Measurements from ENCODE around the gene SCYL1.

GRCh38 chr11:65573391-65574079, 48.7 kb downstream of the SCYL1 start:
- TF ChIP-seq ELK1 (IDR thresholded peaks at IDR 0.05; ENCODE audit: borderline replicate concordance, low read depth, low read length) (no peak), POLR2A (IDR thresholded peaks at IDR 0.05; ENCODE audit: low read depth, low read length) (no peak), CTCF (conservative IDR thresholded peaks at IDR 0.05; ENCODE audit: low read depth, low read length) (no peak), MAZ (IDR thresholded peaks at IDR 0.05; ENCODE audit: borderline replicate concordance, low read depth, low read length) (no peak), MXI1 (IDR thresholded peaks at IDR 0.05; ENCODE audit: borderline replicate concordance, low read depth, low read length) (no peak), USF2 (IDR thresholded peaks at IDR 0.05; ENCODE audit: low read depth, low read length) (no peak), CEBPB (IDR thresholded peaks at IDR 0.05; ENCODE audit: low read depth, low read length) (no peak), SMC3 (IDR thresholded peaks at IDR 0.05; ENCODE audit: low read depth, low read length) (no peak), BHLHE40 (IDR thresholded peaks at IDR 0.05; ENCODE audit: low read depth, low read length) (no peak)

Measured in IMR-90 (cell line).